K562 (cell line): ENCODE data around the gene E2F1. TPM values are rescaled to one million over a fixed set of nuclear protein-coding genes. Genes with fewer than 3 reads are reported as not detected.

Source experiments
- AFF1 ChIP-seq, 2 experiments: fragments of 450-650 bp; IDR thresholded peaks; 2 replicates each; pipeline ENCODE4 v1.6.1; 2018; ENCODE audit warnings: mild to moderate bottlenecking in 2 of 2, low read depth in 1 of 2; ENCODE audit not compliant: partially characterized antibody in 2 of 2
- BRD9 ChIP-seq: fragments of 450-650 bp; IDR thresholded peaks from 2 replicates; pipeline ENCODE4 v1.6.1; 2018; ENCODE audit warnings: low read depth; ENCODE audit not compliant: partially characterized antibody
- CBX2 ChIP-seq: fragments of 200-600 bp; sonication (generic); IDR thresholded peaks from one replicate; pipeline ENCODE4 v1.6.1; 2012; ENCODE audit warnings: mild to moderate bottlenecking, low read length, inconsistent platforms; ENCODE audit not compliant: insufficient read depth, poor library complexity, severe bottlenecking
- EP400 ChIP-seq: fragments of 450-650 bp; IDR thresholded peaks from 2 replicates; pipeline ENCODE4 v1.6.1; 2017; ENCODE audit warnings: antibody characterized with exemption, mild to moderate bottlenecking, moderate library complexity
- HMG20A ChIP-seq: fragments of 450-650 bp; formaldehyde crosslinking; conservative IDR thresholded peaks from 2 replicates; pipeline ENCODE4 v1.4.0; 2020; ENCODE audit warnings: mild to moderate bottlenecking, mixed read lengths
- KAT7 ChIP-seq: sonication (generic); formaldehyde crosslinking; IDR thresholded peaks from 2 replicates; pipeline ENCODE4 v1.8.0; 2022; ENCODE audit warnings: missing genetic modification reagents, mild to moderate bottlenecking, borderline replicate concordance
- KLF13 ChIP-seq: fragments of 450-650 bp; IDR thresholded peaks from 2 replicates; pipeline ENCODE4 v1.6.1; 2016; ENCODE audit warnings: missing genetic modification characterization, low read depth, mild to moderate bottlenecking, missing compliant biosample characterization, moderate library complexity, borderline replicate concordance
- LCOR ChIP-seq: sonication (generic); formaldehyde crosslinking; IDR thresholded peaks from 2 replicates; pipeline ENCODE4 v1.8.0; 2022; ENCODE audit warnings: mild to moderate bottlenecking, missing genetic modification reagents
- MLX ChIP-seq, 2 experiments: fragments of 450-650 bp in 1 of 2; sonication (generic) in 1 of 2; formaldehyde crosslinking; conservative IDR thresholded peaks; 2 replicates each; pipeline versions ENCODE4 v1.4.0 to v1.8.1; 2020 to 2022; ENCODE audit warnings: mild to moderate bottlenecking in 1 of 2, missing genetic modification reagents in 1 of 2
- NFIC ChIP-seq: fragments of 450-650 bp; IDR thresholded peaks from 2 replicates; pipeline ENCODE4 v1.6.1; 2017; ENCODE audit warnings: mild to moderate bottlenecking, inconsistent platforms
- RBFOX2 ChIP-seq: fragments of 200-400 bp; formaldehyde crosslinking; IDR thresholded peaks from 2 replicates; pipeline ENCODE4 v1.6.1; 2017; ENCODE audit warnings: low read depth, mild to moderate bottlenecking, low read length, moderate library complexity
- RNF2 ChIP-seq: sonication (generic); IDR thresholded peaks from 2 replicates; pipeline ENCODE4 v1.6.1; 2016
- SIN3A ChIP-seq, 2 experiments: fragments of 150-350 bp in 1 of 2; IDR thresholded peaks; 2 replicates each; pipeline ENCODE4 v1.6.1; 2011 to 2016; ENCODE audit warnings: borderline replicate concordance in 2 of 2, low read depth in 2 of 2, low read length in 2 of 2, mild to moderate bottlenecking in 2 of 2, moderate library complexity in 2 of 2; ENCODE audit not compliant: control insufficient read depth in 1 of 2
- SP1 ChIP-seq: sonication (generic); formaldehyde crosslinking; IDR thresholded peaks from 2 replicates; pipeline ENCODE4 v1.8.1; 2022; ENCODE audit warnings: mild to moderate bottlenecking, missing genetic modification reagents
- SP2 ChIP-seq: IDR thresholded peaks from 2 replicates; pipeline ENCODE4 v1.6.1; 2011; ENCODE audit warnings: mild to moderate bottlenecking, low read depth, low read length, moderate library complexity; ENCODE audit not compliant: poor library complexity, severe bottlenecking; ENCODE audit errors: extremely low read depth
- SRSF1 ChIP-seq: fragments of 200-400 bp; formaldehyde crosslinking; IDR thresholded peaks from 2 replicates; pipeline ENCODE4 v1.6.1; 2017; ENCODE audit warnings: mild to moderate bottlenecking, low read depth, low read length, moderate library complexity
- TAF9B ChIP-seq: fragments of 450-650 bp; IDR thresholded peaks from 2 replicates; pipeline ENCODE4 v1.6.1; 2018; ENCODE audit warnings: mild to moderate bottlenecking; ENCODE audit not compliant: partially characterized antibody
- ZC3H11A ChIP-seq: IDR thresholded peaks from 2 replicates; pipeline ENCODE4 v1.6.1; 2012; ENCODE audit warnings: low read depth, low read length, improper control_type of control experiment
- ZNF232 ChIP-seq: sonication (generic); formaldehyde crosslinking; IDR thresholded peaks from 2 replicates; pipeline ENCODE4 v1.8.0; 2022; ENCODE audit warnings: mild to moderate bottlenecking, missing genetic modification reagents
- ZNF740 ChIP-seq, 3 experiments: fragments of 200-800 bp in 1 of 3; sonication (Bioruptor generic) in 1 of 3; sonication (generic) in 1 of 3; formaldehyde crosslinking in 1 of 3; IDR thresholded peaks; 2 replicates each; pipeline versions ENCODE4 v1.6.1 to v1.8.0; 2016 to 2022; ENCODE audit warnings: mild to moderate bottlenecking in 2 of 3, missing compliant biosample characterization in 2 of 3, missing genetic modification characterization in 2 of 3, missing genetic modification reagents in 1 of 3
- ZNF778 ChIP-seq: fragments of 450-650 bp; formaldehyde crosslinking; IDR thresholded peaks from 2 replicates; pipeline ENCODE4 v1.4.0; 2020; ENCODE audit warnings: mild to moderate bottlenecking, moderate library complexity
- ZNF785 ChIP-seq: fragments of 250-450 bp; sonication (Bioruptor Pico); IDR thresholded peaks from 2 replicates; pipeline ENCODE4 v1.4.0; 2020; ENCODE audit warnings: mild to moderate bottlenecking
- polyA plus RNA-seq, 8 experiments: library from polyadenylated mRNA; depleted of rRNA in 4 of 8; stranded (reverse) in 5 of 8; unstranded in 3 of 8; fragments of >200 nt; fragmentation: Nextera tagmentation in 2 of 8; fragmentation: Illumina TruSeq in 1 of 8; extraction: Ambion mirVana in 2 of 8; extraction: Trizol in 1 of 8; gene quantifications; 2 replicates each; pipeline versions ENCODE4 v1.2.1 to v1.2.3, GENCODE V29; 2011 to 2014; ENCODE audit warnings: inconsistent platforms in 1 of 8, missing spikeins in 1 of 8
- total RNA-seq, 7 experiments: library from RNA; depleted of rRNA in 6 of 7; stranded (reverse); fragments of >200 nt in 6 of 7; fragmentation: Illumina TruSeq in 2 of 7; extraction: Trizol in 2 of 7; gene quantifications; 2 replicates each; pipeline versions ENCODE4 v1.2.1 to v1.2.3, GENCODE V29; 2011 to 2021; ENCODE audit warnings: low replicate concordance in 1 of 7

E2F1 gene
- total and polyA plus RNA-seq, 9 of the 15 experiments (the other 6 are each of a cell fraction or from before 2014, with no cell fraction given) = 0.14 to 30.6 (median 13.1) TPM

GRCh38 chr20:33672426-33673113 lies 13.6 kb downstream of the E2F1 start (continued):
- TF ChIP-seq MLX (CRISPR knock-in tag; conservative IDR thresholded peaks at IDR 0.05) (no peak), ZNF232 (CRISPR knock-in tag) (no peak), SIN3A (IDR thresholded peaks at IDR 0.05; ENCODE audit: borderline replicate concordance in 2 of 2, control insufficient read depth in 1 of 2, low read depth in 2 of 2, low read length in 2 of 2) (0 out of 4 replicates have a peak, but pooled peaks of 1 of the 2 experiments have one; percentile 20), HMG20A (no peak), ZNF740 (CRISPR knock-in tag; IDR thresholded peaks at IDR 0.05) (peak; percentile 51; the same call in 1 of the 2 replicates), ZNF740 (tag; IDR thresholded peaks at IDR 0.05) (no peak), KLF13 (no peak), CBX2 (no peak), LCOR (CRISPR knock-in tag) (no peak), SRSF1 (no peak), SP1 (CRISPR knock-in tag) (no peak), BRD9 (peak; percentile 74), RBFOX2 (peak; percentile 48), RNF2 (no peak), ZC3H11A (no peak), EP400 (no peak), TAF9B (no peak), KAT7 (CRISPR knock-in tag) (no peak), SP2 (no peak), ZNF785 (CRISPR knock-in tag) (no peak), ZNF778 (CRISPR knock-in tag) (no peak), NFIC (peak; percentile 95), AFF1 (IDR thresholded peaks at IDR 0.05; ENCODE audit: low read depth in 1 of 2, partially characterized antibody in 2 of 2) (no peak)
